HepG2 (cell line): ENCODE data around the gene CNTFR.

Experiments used
- JUND ChIP-seq: sonication (generic); formaldehyde crosslinking; IDR thresholded peaks from 2 replicates; pipeline ENCODE4 v1.8.0; 2022; ENCODE audit warnings: mild to moderate bottlenecking, missing genetic modification reagents
- KAT2B ChIP-seq: fragments of 150-350 bp; IDR thresholded peaks from 2 replicates; pipeline ENCODE4 v1.6.1; 2014; ENCODE audit warnings: low read depth, low read length, borderline replicate concordance
- NFE2 ChIP-seq: sonication (generic); formaldehyde crosslinking; IDR thresholded peaks from 2 replicates; pipeline ENCODE4 v1.4.0; 2020; ENCODE audit warnings: missing genetic modification reagents
- TAF1 ChIP-seq: sonication (generic); formaldehyde crosslinking; IDR thresholded peaks from 2 replicates; pipeline ENCODE4 v1.4.0; 2020; ENCODE audit warnings: missing genetic modification reagents
- ZFX ChIP-seq: sonication (generic); formaldehyde crosslinking; IDR thresholded peaks from 2 replicates; pipeline ENCODE4 v1.4.0; 2020; ENCODE audit warnings: mild to moderate bottlenecking, low read depth, missing genetic modification reagents, moderate library complexity
- ZNF326 ChIP-seq: sonication (generic); formaldehyde crosslinking; IDR thresholded peaks from 2 replicates; pipeline ENCODE4 v1.4.0; 2020; ENCODE audit warnings: missing genetic modification reagents, borderline replicate concordance
- ZNF557 ChIP-seq: sonication (generic); formaldehyde crosslinking; IDR thresholded peaks from 2 replicates; pipeline ENCODE4 v1.4.0; 2020; ENCODE audit warnings: missing genetic modification reagents
- ZNF660 ChIP-seq: sonication (generic); formaldehyde crosslinking; IDR thresholded peaks from 2 replicates; pipeline ENCODE4 v1.5.1; 2020; ENCODE audit warnings: mild to moderate bottlenecking, low read depth, missing genetic modification reagents, borderline replicate concordance
- ZNF780A ChIP-seq: sonication (generic); formaldehyde crosslinking; IDR thresholded peaks from 2 replicates; pipeline ENCODE4 v1.8.0; 2022; ENCODE audit warnings: mild to moderate bottlenecking, missing genetic modification reagents, moderate library complexity
- TF ChIP-seq, protein P1 (sequence below), 2 experiments: sonication (generic) in 1 of 2; formaldehyde crosslinking in 1 of 2; IDR thresholded peaks; 2 replicates each; pipeline versions ENCODE4 v1.5.1 to v1.6.1; 2011 to 2020; ENCODE audit warnings: borderline replicate concordance in 1 of 2, low read depth in 1 of 2, low read length in 1 of 2, mild to moderate bottlenecking in 1 of 2, missing genetic modification reagents in 1 of 2, moderate library complexity in 1 of 2

DNA sequence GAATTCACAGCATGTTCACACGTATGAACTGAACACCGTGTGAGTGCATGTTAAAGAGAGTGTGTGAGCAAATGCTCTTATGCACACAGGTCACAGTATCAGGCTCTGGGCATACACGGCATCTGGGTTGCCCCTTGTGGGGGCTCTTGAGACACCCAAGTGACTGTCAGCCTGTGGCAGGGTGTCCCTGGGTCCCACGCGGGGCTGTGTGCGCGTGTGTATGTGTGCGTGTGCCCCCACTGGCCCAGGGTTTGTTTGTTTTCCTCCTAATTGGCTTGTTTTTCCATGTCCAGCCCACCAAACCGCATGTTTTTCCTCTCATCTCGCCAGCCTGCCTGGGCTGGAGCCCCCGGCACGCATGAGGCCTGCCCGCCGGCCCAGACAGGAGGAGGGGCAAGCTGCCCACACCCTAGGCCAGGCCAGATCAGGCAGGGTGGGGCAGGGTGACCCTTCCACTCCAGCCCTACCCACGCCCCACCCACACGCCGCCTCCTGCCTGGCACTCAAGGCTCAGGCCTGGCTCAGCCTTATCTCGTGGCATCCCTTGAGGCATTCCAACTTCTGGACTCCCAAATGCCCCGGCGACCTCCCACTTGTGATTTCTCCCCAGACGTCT is 28.8 kb downstream of the CNTFR start:
- TF ChIP-seq JUND = no peak
- TF ChIP-seq, protein P1, sequence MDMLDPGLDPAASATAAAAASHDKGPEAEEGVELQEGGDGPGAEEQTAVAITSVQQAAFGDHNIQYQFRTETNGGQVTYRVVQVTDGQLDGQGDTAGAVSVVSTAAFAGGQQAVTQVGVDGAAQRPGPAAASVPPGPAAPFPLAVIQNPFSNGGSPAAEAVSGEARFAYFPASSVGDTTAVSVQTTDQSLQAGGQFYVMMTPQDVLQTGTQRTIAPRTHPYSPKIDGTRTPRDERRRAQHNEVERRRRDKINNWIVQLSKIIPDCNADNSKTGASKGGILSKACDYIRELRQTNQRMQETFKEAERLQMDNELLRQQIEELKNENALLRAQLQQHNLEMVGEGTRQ (IDR thresholded peaks at IDR 0.05; ENCODE audit: low read depth, low read length) = no peak
- TF ChIP-seq, protein P1 (CRISPR knock-in tag; IDR thresholded peaks at IDR 0.05; ENCODE audit: borderline replicate concordance) = no peak
- no peak for TF ChIP-seq ZNF557
- TF ChIP-seq ZNF780A (CRISPR knock-in tag) = no peak
- TF ChIP-seq KAT2B = no peak
- no peak for TF ChIP-seq NFE2 (CRISPR knock-in tag)
- no peak for TF ChIP-seq ZNF660 (CRISPR knock-in tag)
- TF ChIP-seq ZNF326 (CRISPR knock-in tag) = no peak
- no peak for TF ChIP-seq TAF1
- TF ChIP-seq ZFX (CRISPR knock-in tag) = no peak
